Fibroblast of lung (primary cell): ENCODE results near the gene TBC1D22A. TPM values are rescaled to one million over a fixed set of nuclear protein-coding genes. Genes with fewer than 3 reads are reported as not detected.

Experiments used
- DNase-seq, 2 donors: peaks; one replicate each; pipeline versions ENCODE4 v3.0.0 to v3.0.0-alpha.2; 2010; ENCODE audit warnings: low read depth in 2 of 2
- H2AFZ ChIP-seq: 2 replicates; pipeline ENCODE4 v1.5.1; 2012; ENCODE audit warnings: low read length, control low read depth, inconsistent platforms
- H3K27ac ChIP-seq: 2 replicates; pipeline ENCODE4 v1.5.1; 2011; ENCODE audit warnings: low read length, control low read depth; ENCODE audit not compliant: insufficient read depth
- H3K27me3 ChIP-seq: 2 replicates; pipeline ENCODE4 v1.5.1; 2011; ENCODE audit warnings: mild to moderate bottlenecking, low read length; ENCODE audit not compliant: control insufficient read depth, insufficient read depth
- H3K36me3 ChIP-seq: 2 replicates; pipeline ENCODE4 v1.5.1; 2011; ENCODE audit warnings: low read length; ENCODE audit not compliant: control insufficient read depth, insufficient read depth
- H3K4me1 ChIP-seq: 2 replicates; pipeline ENCODE4 v1.5.1; 2011; ENCODE audit warnings: low read length; ENCODE audit not compliant: control insufficient read depth, insufficient read depth; ENCODE audit errors: extremely low read depth
- H3K4me2 ChIP-seq: 2 replicates; pipeline ENCODE4 v1.5.1; 2011; ENCODE audit warnings: low read length, control low read depth; ENCODE audit not compliant: insufficient read depth; ENCODE audit errors: extremely low read depth
- H3K4me3 ChIP-seq, 4 experiments: fragments of 200-600 bp in 1 of 4; sonication (generic) in 1 of 4; replicated peaks in 1 of 4; 2 replicates each; pipeline ENCODE4 v1.5.1; 2011 to 2016; ENCODE audit warnings: low read length in 4 of 4, low read depth in 3 of 4, mild to moderate bottlenecking in 3 of 4, control low read depth in 2 of 4, inconsistent platforms in 1 of 4, mixed read lengths in 1 of 4; ENCODE audit not compliant: insufficient read depth in 1 of 4; ENCODE audit errors: control extremely low read depth in 1 of 4
- H3K79me2 ChIP-seq: 2 replicates; pipeline ENCODE4 v1.5.1; 2012; ENCODE audit warnings: mild to moderate bottlenecking, low read length, inconsistent platforms; ENCODE audit not compliant: control insufficient read depth, insufficient read depth
- H3K9ac ChIP-seq: 2 replicates; pipeline ENCODE4 v1.5.1; 2011; ENCODE audit warnings: mild to moderate bottlenecking, low read length, control low read depth; ENCODE audit not compliant: insufficient read depth
- H3K9me3 ChIP-seq: 2 replicates; pipeline ENCODE4 v1.5.1; 2012; ENCODE audit warnings: low read depth, low read length; ENCODE audit not compliant: control insufficient read depth, insufficient read depth
- H4K20me1 ChIP-seq: 2 replicates; pipeline ENCODE4 v1.5.1; 2011; ENCODE audit warnings: low read length; ENCODE audit not compliant: control insufficient read depth, insufficient read depth; ENCODE audit errors: extremely low read depth
- CTCF ChIP-seq, 2 donors: IDR thresholded peaks in 1 of 2; conservative IDR thresholded peaks in 1 of 2; 1 replicate in 1 of 2; 2 replicates in 1 of 2; pipeline ENCODE4 v1.5.1; 2011 to 2012; ENCODE audit warnings: low read length in 2 of 2, control low read depth in 1 of 2, inconsistent platforms in 1 of 2, low read depth in 1 of 2, mild to moderate bottlenecking in 1 of 2
- EZH2 ChIP-seq: IDR thresholded peaks from 2 replicates; pipeline ENCODE4 v1.5.1; 2012; ENCODE audit warnings: low read length, control low read depth, mild to moderate bottlenecking; ENCODE audit errors: missing control alignments
- polyA plus RNA-seq, 2 donors: library from polyadenylated mRNA; depleted of rRNA in 1 of 2; stranded (reverse) in 1 of 2; unstranded in 1 of 2; fragments of >200 nt; gene quantifications; 2 replicates each; pipeline ENCODE4 v1.2.1, GENCODE V29; 2011 to 2012; ENCODE audit warnings: missing spikeins in 1 of 2
- total RNA-seq: library from RNA; depleted of rRNA; stranded (reverse); fragments of >200 nt; gene quantifications from 2 replicates; pipeline ENCODE4 v1.2.1, GENCODE V29; 2014

TBC1D22A gene
- total and polyA plus RNA-seq, 2 donors (not counting 1 experiment from before 2014, with no cell fraction given), result 11.6 to 17.6 TPM

- Histone ChIP-seq H2AFZ (no peak overlapping the region), H3K36me3 (no peaks in the 10 kb centered on the region), H3K27ac (no peak overlapping the region), H3K79me2 (no peaks in the 10 kb centered on the region), H4K20me1 (no peaks in the 10 kb centered on the region), H3K9ac (no peak overlapping the region), H3K9me3 (no peaks in the 10 kb centered on the region), H3K4me2 (no peak overlapping the region), H3K27me3 (no peaks in the 10 kb centered on the region), H3K4me3 (no peak overlapping the region), H3K4me1 (no peaks in the 10 kb centered on the region)
- DNase-seq, result no peak
- no peak for TF ChIP-seq EZH2
- TF ChIP-seq CTCF (conservative IDR thresholded peaks at IDR 0.05 in 1 of 2, IDR thresholded peaks at IDR 0.05 in 1 of 2; ENCODE audit: low read depth in 1 of 2, low read length in 2 of 2), result no peak
These were observed 298.8 kb downstream of the TBC1D22A start for GRCh38 chr22:47061226-47061625.

- TF ChIP-seq EZH2, result no peak
- TF ChIP-seq CTCF (conservative IDR thresholded peaks at IDR 0.05 in 1 of 2, IDR thresholded peaks at IDR 0.05 in 1 of 2; ENCODE audit: low read depth in 1 of 2, low read length in 2 of 2), result no peak
- no peak overlapping the region for H3K4me2 ChIP-seq
- no peak overlapping the region for H2AFZ ChIP-seq
- no peaks in the 10 kb centered on the region for H3K36me3 ChIP-seq
- no peaks in the 10 kb centered on the region for H4K20me1 ChIP-seq
- H3K27ac ChIP-seq, result no peak overlapping the region
- no peak for DNase-seq
- H3K9me3 ChIP-seq, result no peaks in the 10 kb centered on the region
- H3K79me2 ChIP-seq, result no peaks in the 10 kb centered on the region
- no peak overlapping the region for H3K4me3 ChIP-seq
- H3K4me1 ChIP-seq, result no peaks in the 10 kb centered on the region
- no peak overlapping the region for H3K9ac ChIP-seq
- no peaks in the 10 kb centered on the region for H3K27me3 ChIP-seq
These were observed 299.7 kb downstream of the TBC1D22A start for GRCh38 chr22:47062126-47062525.

GRCh38 chr22:47063071-47063509 lies 300.6 kb downstream of the TBC1D22A start:
- no peaks in the 10 kb centered on the region for H3K79me2 ChIP-seq
- no peaks in the 10 kb centered on the region for H4K20me1 ChIP-seq
- H3K4me2 ChIP-seq, result no peak overlapping the region
- H3K4me1 ChIP-seq, result no peaks in the 10 kb centered on the region
- H2AFZ ChIP-seq, result no peak overlapping the region
- no peak overlapping the region for H3K27ac ChIP-seq
- no peaks in the 10 kb centered on the region for H3K9me3 ChIP-seq
- no peaks in the 10 kb centered on the region for H3K36me3 ChIP-seq
- H3K9ac ChIP-seq, result no peak overlapping the region
- no peaks in the 10 kb centered on the region for H3K27me3 ChIP-seq
- TF ChIP-seq EZH2 (no peak), CTCF (conservative IDR thresholded peaks at IDR 0.05 in 1 of 2, IDR thresholded peaks at IDR 0.05 in 1 of 2; ENCODE audit: low read depth in 1 of 2, low read length in 2 of 2) (no peak)
- no peak overlapping the region for H3K4me3 ChIP-seq
- DNase-seq, result no peak
